GM20000 (cell line): Measurements from ENCODE around the gene TM7SF3.

Experiments
- DNase-seq: peaks from one replicate; pipeline ENCODE4 v3.0.0; 2012; ENCODE audit warnings: low spot score
- TF ChIP-seq, protein P1 (sequence below): IDR thresholded peaks from 2 replicates; pipeline ENCODE4 v1.5.1; 2012; ENCODE audit warnings: mild to moderate bottlenecking, control low read depth; ENCODE audit errors: extremely low read depth, missing control alignments

TM7SF3 gene

DNA sequence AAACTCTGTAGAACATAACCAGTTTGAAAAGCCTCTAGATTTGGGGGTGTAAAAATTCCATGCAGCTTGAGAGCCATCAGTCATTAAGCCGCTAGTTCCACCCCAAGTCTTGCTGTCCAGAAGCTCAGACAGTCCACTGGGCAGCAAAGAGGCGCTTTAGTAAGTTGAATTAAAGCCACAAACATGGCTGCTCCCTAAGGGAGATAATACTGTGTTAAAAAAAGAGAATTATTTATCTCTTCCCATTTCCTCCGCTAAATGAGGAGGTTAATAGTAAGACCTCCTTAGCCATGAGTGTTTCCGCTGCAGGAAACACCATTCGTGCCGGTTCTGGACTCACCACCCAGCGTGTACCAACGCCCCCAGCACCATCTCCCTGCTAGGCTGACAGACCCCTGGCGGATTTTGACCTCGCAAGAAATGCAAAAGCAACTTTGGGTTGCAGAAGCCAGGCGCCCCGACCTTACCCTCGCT lies 536 bp downstream of the TM7SF3 start:
- TF ChIP-seq, protein P1, sequence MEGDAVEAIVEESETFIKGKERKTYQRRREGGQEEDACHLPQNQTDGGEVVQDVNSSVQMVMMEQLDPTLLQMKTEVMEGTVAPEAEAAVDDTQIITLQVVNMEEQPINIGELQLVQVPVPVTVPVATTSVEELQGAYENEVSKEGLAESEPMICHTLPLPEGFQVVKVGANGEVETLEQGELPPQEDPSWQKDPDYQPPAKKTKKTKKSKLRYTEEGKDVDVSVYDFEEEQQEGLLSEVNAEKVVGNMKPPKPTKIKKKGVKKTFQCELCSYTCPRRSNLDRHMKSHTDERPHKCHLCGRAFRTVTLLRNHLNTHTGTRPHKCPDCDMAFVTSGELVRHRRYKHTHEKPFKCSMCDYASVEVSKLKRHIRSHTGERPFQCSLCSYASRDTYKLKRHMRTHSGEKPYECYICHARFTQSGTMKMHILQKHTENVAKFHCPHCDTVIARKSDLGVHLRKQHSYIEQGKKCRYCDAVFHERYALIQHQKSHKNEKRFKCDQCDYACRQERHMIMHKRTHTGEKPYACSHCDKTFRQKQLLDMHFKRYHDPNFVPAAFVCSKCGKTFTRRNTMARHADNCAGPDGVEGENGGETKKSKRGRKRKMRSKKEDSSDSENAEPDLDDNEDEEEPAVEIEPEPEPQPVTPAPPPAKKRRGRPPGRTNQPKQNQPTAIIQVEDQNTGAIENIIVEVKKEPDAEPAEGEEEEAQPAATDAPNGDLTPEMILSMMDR: no peak
- no peak for DNase-seq

DNA sequence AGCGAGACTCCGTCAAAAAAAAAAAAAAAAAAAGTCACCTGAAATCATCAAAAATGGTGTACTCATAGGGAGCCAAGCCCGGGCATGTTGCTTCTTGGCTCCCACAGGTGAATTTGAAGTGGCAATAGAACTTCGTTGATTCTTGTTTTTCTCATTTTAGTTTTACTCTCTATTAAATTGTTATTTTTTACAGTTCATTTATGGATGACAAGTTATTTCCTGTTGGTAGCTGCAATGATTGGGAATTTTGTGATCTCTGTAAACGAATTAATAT lies 1.3 kb downstream of the TM7SF3 start:
- TF ChIP-seq, protein P1: no peak
- DNase-seq: no peak

DNA sequence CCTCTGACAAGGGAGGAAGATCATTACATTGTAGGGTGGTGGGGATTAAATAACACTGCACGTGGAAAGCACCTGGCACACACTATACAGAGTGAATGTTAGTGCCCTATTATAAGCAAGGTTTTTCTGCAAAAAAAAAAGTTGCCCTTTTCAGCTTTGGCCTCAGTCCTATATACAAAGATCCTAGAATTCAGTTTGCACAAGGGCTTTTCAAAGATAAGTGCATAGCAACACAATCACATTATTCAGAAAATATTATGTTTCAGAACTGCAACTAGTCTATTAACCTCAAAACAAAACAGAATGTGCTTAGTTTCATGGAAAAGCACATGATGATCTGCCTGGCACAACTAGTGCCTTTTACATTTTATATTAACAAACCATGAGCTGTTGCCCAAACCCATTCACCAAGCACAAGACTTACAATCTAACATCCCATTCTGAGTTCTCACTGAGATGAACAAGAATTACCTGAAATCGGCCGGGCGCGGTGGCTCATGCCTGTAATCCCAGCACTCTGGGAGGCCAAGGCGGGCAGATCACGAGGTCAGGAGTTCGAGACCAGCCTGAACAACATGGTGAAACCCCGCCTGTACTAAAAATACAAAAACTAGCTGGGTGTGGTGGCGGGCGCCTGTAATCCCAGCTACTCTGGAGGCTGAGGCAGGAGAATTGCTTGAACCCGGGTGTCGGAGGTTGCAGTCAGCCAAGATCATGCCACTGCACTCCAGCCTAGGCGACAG lies 1.8 kb downstream of the TM7SF3 start:
- TF ChIP-seq, protein P1: no peak
- DNase-seq: no peak

DNA sequence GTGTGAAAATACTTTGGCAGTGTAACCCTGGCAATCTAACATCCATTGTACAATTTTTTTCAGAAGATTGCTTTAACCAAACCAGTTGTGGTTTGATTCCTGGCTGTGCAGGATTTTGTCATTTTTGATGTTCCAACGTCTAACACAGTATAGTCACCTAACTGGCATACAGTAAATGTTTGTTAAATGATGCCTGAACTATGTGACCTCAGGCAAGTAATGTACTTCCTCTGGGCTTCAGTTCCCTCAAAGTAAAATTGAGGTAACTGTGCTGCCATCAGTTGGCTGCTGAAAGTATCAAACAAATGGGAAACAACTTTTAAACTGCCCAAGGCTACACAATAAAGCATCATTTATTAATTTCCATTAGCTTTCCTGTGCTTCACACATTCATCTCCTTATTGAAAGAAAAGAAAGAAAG lies 4.3 kb downstream of the TM7SF3 start:
- TF ChIP-seq, protein P1: no peak

DNA sequence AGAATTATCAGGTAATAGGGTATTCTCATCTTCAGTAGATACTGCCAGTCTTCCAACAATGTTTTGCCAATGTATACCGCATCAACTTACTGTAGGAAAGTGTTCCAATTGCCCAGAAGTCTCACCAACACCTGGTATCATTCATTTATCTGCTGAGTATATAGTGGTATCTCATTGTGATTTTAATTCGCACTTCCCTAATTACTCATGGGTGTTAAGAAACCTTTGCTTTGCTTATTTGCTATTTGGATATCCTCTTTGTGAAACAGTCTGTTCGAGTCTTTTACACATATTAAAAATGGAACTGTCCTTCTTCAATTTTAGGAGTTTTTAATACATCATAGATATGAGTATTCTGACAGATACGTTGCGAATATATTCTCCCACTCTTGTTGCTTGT lies 6.1 kb downstream of the TM7SF3 start:
- TF ChIP-seq, protein P1: no peak
- no peak for DNase-seq

More for the DNA sequence above, 4.3 kb downstream of the TM7SF3 start:
- peak; percentile 27 for DNase-seq

DNA sequence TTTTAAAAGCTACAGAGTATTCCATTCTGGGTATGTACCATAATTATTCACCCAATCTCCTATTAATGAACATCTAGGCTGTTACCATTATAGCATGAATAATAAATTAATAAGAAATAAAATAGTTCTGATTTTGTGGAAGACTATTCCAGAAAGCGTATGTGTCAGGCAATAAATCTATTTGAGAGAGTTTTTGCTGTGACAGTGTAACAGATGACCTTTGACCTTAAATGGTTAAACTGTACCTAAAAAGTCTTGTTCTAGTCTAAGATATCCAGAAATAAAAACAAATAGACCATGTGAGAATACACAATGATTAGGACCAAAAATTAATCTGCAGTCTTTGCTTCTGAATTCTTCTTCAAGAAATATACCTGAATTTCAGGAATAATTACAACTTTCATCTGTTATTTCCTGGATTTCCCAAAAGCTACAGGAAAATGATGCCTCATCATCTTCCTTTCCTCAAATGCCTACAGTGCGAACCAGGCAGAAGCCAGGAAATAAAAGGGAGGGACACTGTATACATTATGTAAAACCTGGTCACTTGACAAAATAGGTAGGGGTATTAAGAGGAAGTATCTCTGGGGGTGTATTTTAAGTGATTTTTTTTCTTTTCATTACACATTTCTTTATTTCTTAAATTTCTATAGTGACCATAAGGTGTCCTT lies 7.3 kb downstream of the TM7SF3 start:
- no peak for DNase-seq
- TF ChIP-seq, protein P1: no peak

DNA sequence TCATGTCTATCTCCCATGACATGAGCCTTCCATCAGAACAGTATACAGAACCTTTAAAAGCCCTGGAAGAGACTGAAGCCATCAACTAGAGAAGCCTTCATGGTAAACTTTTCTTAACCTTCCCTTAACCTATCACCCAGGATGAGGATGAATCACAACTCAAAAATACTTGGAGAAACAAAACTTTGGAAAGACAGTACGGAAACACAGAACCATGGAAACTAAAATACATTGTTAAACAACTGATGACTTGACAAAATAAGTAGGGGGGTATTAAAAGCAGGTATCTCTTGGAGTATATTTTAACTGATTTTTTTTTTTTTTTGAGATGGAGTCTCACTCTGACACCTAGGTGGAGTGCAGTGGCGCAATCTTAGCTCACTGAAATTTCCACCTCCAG lies 8.7 kb downstream of the TM7SF3 start:
- DNase-seq: no peak
- TF ChIP-seq, protein P1: no peak
